H1 (cell line): ENCODE data around the gene CDKN1A. TPM values are rescaled to one million over a fixed set of nuclear protein-coding genes. Genes with fewer than 3 reads are reported as not detected.
A peak's percentile ranks its signal among the peaks of the same experiment; 100 is the strongest.

Experiments used
- CTCF ChIA-PET: fragments of 300-600 bp; sonication (Branson Sonifier 250); formaldehyde crosslinking; loops from one replicate; lab custom pipeline; 2021; ENCODE audit not compliant: partially characterized antibody; lab: Charles Lee
- POLR2A ChIA-PET: fragments of 300-600 bp; sonication (Branson Sonifier 250); formaldehyde crosslinking; loops from one replicate; lab custom pipeline; 2021; ENCODE audit warnings: inconsistent platforms; ENCODE audit not compliant: partially characterized antibody; lab: Charles Lee
- DNase-seq, 2 experiments: peaks; one replicate each; pipeline versions ENCODE4 v3.0.0 to v3.0.0-alpha.2; 2010 to 2022; ENCODE audit warnings: low spot score in 2 of 2, low read depth in 1 of 2, mixed read lengths in 1 of 2
- FAIRE-seq: peaks from 2 replicates; lab custom pipeline; 2011; peaks lifted over from hg19 to GRCh38; lab: Jason Lieb, UNC
- H2AFZ ChIP-seq: 2 replicates; pipeline ENCODE4 v1.8.1; 2012; ENCODE audit warnings: low read length, inconsistent platforms
- H2AK5ac ChIP-seq: 2 replicates; pipeline ENCODE4 v1.6.1; 2013; ENCODE audit warnings: low read depth, low read length
- H2BK120ac ChIP-seq: replicated peaks from 2 replicates; pipeline ENCODE3; 2013; ENCODE audit warnings: low read depth, low read length, inconsistent platforms
- H2BK12ac ChIP-seq: 2 replicates; pipeline ENCODE4 v1.6.1; 2013; ENCODE audit warnings: low read depth, low read length
- H2BK15ac ChIP-seq: 2 replicates; pipeline ENCODE4 v1.6.1; 2013; ENCODE audit warnings: low read length
- H2BK20ac ChIP-seq: 2 replicates; pipeline ENCODE4 v1.6.1; 2013; ENCODE audit warnings: low read length
- H2BK5ac ChIP-seq: 2 replicates; pipeline ENCODE4 v1.6.1; 2013; ENCODE audit warnings: low read depth, low read length
- H3K14ac ChIP-seq: 2 replicates; pipeline ENCODE4 v1.6.1; 2013; ENCODE audit warnings: inconsistent platforms; ENCODE audit not compliant: insufficient read length
- H3K18ac ChIP-seq: 2 replicates; pipeline ENCODE4 v1.6.1; 2013; ENCODE audit warnings: low read length; ENCODE audit errors: extremely low read depth
- H3K23ac ChIP-seq: 2 replicates; pipeline ENCODE4 v1.6.1; 2013; ENCODE audit warnings: inconsistent platforms; ENCODE audit not compliant: insufficient read length
- H3K23me2 ChIP-seq: 2 replicates; pipeline ENCODE4 v1.6.1; 2013; ENCODE audit warnings: low read depth, low read length
- H3K27ac ChIP-seq: 2 replicates; pipeline ENCODE4 v1.6.1; 2011; ENCODE audit warnings: low read depth, low read length, inconsistent platforms
- H3K27me3 ChIP-seq, 4 experiments: replicated peaks in 1 of 4; 1 replicate in 1 of 4; 2 replicates in 3 of 4; pipeline versions ENCODE4 v1.6.1 to v1.8.1; 2011 to 2013; ENCODE audit warnings: low read length in 3 of 4, mild to moderate bottlenecking in 3 of 4, inconsistent platforms in 2 of 4, mixed read lengths in 2 of 4, moderate library complexity in 1 of 4; ENCODE audit not compliant: control insufficient read depth in 3 of 4, insufficient read depth in 3 of 4; ENCODE audit errors: extremely low read depth in 1 of 4
- H3K36me3 ChIP-seq, 4 experiments: 2 replicates each; pipeline versions ENCODE4 v1.6.1 to v1.8.1; 2011 to 2013; ENCODE audit warnings: mild to moderate bottlenecking in 4 of 4, low read length in 3 of 4, moderate library complexity in 2 of 4, control low read depth in 1 of 4, inconsistent platforms in 1 of 4; ENCODE audit not compliant: insufficient read depth in 4 of 4, control insufficient read depth in 2 of 4
- H3K4ac ChIP-seq: replicated peaks from 2 replicates; pipeline ENCODE3; 2013; ENCODE audit warnings: low read length, low read depth, mixed read lengths, inconsistent platforms; ENCODE audit not compliant: insufficient read length
- H3K4me1 ChIP-seq, 4 experiments: replicated peaks in 1 of 4; 1 replicate in 1 of 4; 2 replicates in 3 of 4; pipeline versions ENCODE4 v1.6.1 to v1.8.1; 2011 to 2013; ENCODE audit warnings: low read length in 3 of 4, inconsistent platforms in 2 of 4, mixed read lengths in 1 of 4; ENCODE audit not compliant: insufficient read depth in 4 of 4, control insufficient read depth in 3 of 4
- H3K4me2 ChIP-seq, 2 experiments: 2 replicates each; pipeline versions ENCODE4 v1.6.1 to v1.8.1; 2011 to 2013; ENCODE audit warnings: low read depth in 2 of 2, low read length in 2 of 2, control low read depth in 1 of 2, inconsistent platforms in 1 of 2, mild to moderate bottlenecking in 1 of 2; ENCODE audit not compliant: insufficient read depth in 1 of 2
- H3K4me3 ChIP-seq, 4 experiments: fragments of 200-600, 300-600 bp in 1 of 4; sonication (generic), shearing (Covaris generic), sonication (Bioruptor Twin) in 1 of 4; 2 replicates each; pipeline versions ENCODE4 v1.5.1 to v1.8.1; 2011 to 2016; ENCODE audit warnings: low read length in 4 of 4, low read depth in 3 of 4, control low read depth in 2 of 4, inconsistent platforms in 2 of 4, mild to moderate bottlenecking in 2 of 4, mixed read lengths in 1 of 4, moderate library complexity in 1 of 4; ENCODE audit not compliant: insufficient read depth in 2 of 4; ENCODE audit errors: extremely low read depth in 1 of 4
- H3K56ac ChIP-seq: replicated peaks from 2 replicates; pipeline ENCODE3; 2013; ENCODE audit warnings: low read depth, mild to moderate bottlenecking, mixed read lengths, low read length, inconsistent platforms; ENCODE audit not compliant: insufficient read length
- H3K79me1 ChIP-seq: 2 replicates; pipeline ENCODE4 v1.6.1; 2013; ENCODE audit warnings: low read depth, low read length, control low read depth
- H3K79me2 ChIP-seq, 2 experiments: 2 replicates each; pipeline versions ENCODE4 v1.6.1 to v1.8.1; 2012 to 2013; ENCODE audit warnings: low read length in 2 of 2, mild to moderate bottlenecking in 2 of 2, inconsistent platforms in 1 of 2; ENCODE audit not compliant: insufficient read depth in 2 of 2, control insufficient read depth in 1 of 2
- H3K9ac ChIP-seq, 4 experiments: replicated peaks in 1 of 4; 1 replicate in 1 of 4; 2 replicates in 3 of 4; pipeline versions ENCODE4 v1.6.1 to v1.8.1; 2011 to 2013; ENCODE audit warnings: low read depth in 3 of 4, low read length in 3 of 4, control low read depth in 2 of 4, mild to moderate bottlenecking in 2 of 4, moderate library complexity in 2 of 4, inconsistent platforms in 1 of 4; ENCODE audit errors: extremely low read depth in 1 of 4
- H3K9me3 ChIP-seq, 2 experiments: 2 replicates each; pipeline versions ENCODE4 v1.6.1 to v1.8.1; 2012 to 2013; ENCODE audit warnings: mild to moderate bottlenecking in 2 of 2, moderate library complexity in 2 of 2, control low read depth in 1 of 2, inconsistent platforms in 1 of 2, low read depth in 1 of 2, low read length in 1 of 2, mixed read lengths in 1 of 2; ENCODE audit not compliant: insufficient read depth in 2 of 2
- H4K20me1 ChIP-seq, 2 experiments: replicated peaks in 1 of 2; 2 replicates each; pipeline versions ENCODE3 to v1.8.1; 2011 to 2013; ENCODE audit warnings: inconsistent platforms in 2 of 2, low read length in 2 of 2, mild to moderate bottlenecking in 1 of 2; ENCODE audit not compliant: insufficient read depth in 2 of 2, control insufficient read depth in 1 of 2
- H4K5ac ChIP-seq: 2 replicates; pipeline ENCODE4 v1.6.1; 2013; ENCODE audit warnings: low read length, low read depth, mixed read lengths, inconsistent platforms; ENCODE audit not compliant: insufficient read length
- H4K8ac ChIP-seq: 2 replicates; pipeline ENCODE4 v1.8.0; 2013; ENCODE audit warnings: mild to moderate bottlenecking, moderate library complexity, low read length, inconsistent platforms; ENCODE audit not compliant: insufficient read depth; ENCODE audit errors: extremely low read depth
- H4K91ac ChIP-seq: replicated peaks from 2 replicates; pipeline ENCODE3; 2013; ENCODE audit warnings: low read length, mixed read lengths, inconsistent platforms; ENCODE audit not compliant: insufficient read length
- CBX8 ChIP-seq: fragments of 300-800, 300-1000 bp; sonication (generic); IDR thresholded peaks from 2 replicates; pipeline ENCODE4 v1.7.1; 2016; ENCODE audit warnings: low read depth, low read length, borderline replicate concordance
- CEBPB ChIP-seq: IDR thresholded peaks from 2 replicates; pipeline ENCODE4 v1.6.1; 2012; ENCODE audit warnings: low read depth, low read length
- KDM1A ChIP-seq: fragments of 200-600, 300-600 bp; sonication (generic); IDR thresholded peaks from 2 replicates; pipeline ENCODE4 v1.7.1; 2016; ENCODE audit warnings: mild to moderate bottlenecking, low read length, borderline replicate concordance
- POU5F1 ChIP-seq: IDR thresholded peaks from 2 replicates; pipeline ENCODE4 v1.6.1; 2011; ENCODE audit warnings: low read depth, mild to moderate bottlenecking, low read length, moderate library complexity
- RBBP5 ChIP-seq: IDR thresholded peaks from 2 replicates; pipeline ENCODE4 v1.7.1; 2012; ENCODE audit warnings: low read depth, mild to moderate bottlenecking, inconsistent platforms, low read length, moderate library complexity, borderline replicate concordance
- RFX5 ChIP-seq: IDR thresholded peaks from 2 replicates; pipeline ENCODE4 v1.6.1; 2011; ENCODE audit warnings: low read depth, low read length, improper control_type of control experiment, borderline replicate concordance
- SIN3A ChIP-seq, 2 experiments: IDR thresholded peaks in 1 of 2; conservative IDR thresholded peaks in 1 of 2; 2 replicates each; pipeline ENCODE4 v1.6.1; 2011 to 2012; ENCODE audit warnings: low read length in 2 of 2, improper control_type of control experiment in 1 of 2, low read depth in 1 of 2, mild to moderate bottlenecking in 1 of 2
- SIRT6 ChIP-seq: IDR thresholded peaks from one replicate; pipeline ENCODE4 v1.7.1; 2012; ENCODE audit warnings: low read length, inconsistent platforms
- SIX5 ChIP-seq: IDR thresholded peaks from 2 replicates; pipeline ENCODE4 v1.6.1; 2011; ENCODE audit warnings: mild to moderate bottlenecking, low read depth, low read length
- SP1 ChIP-seq: IDR thresholded peaks from 2 replicates; pipeline ENCODE4 v1.6.1; 2011; ENCODE audit warnings: low read depth, low read length
- SUZ12 ChIP-seq: fragments of 200-600 bp; sonication (generic); IDR thresholded peaks from 2 replicates; pipeline ENCODE4 v1.6.1; 2012; ENCODE audit warnings: mild to moderate bottlenecking, inconsistent platforms, low read length, moderate library complexity, mixed read lengths
- TAF7 ChIP-seq: optimal IDR thresholded peaks from 2 replicates; pipeline ENCODE3; 2011; ENCODE audit warnings: low read depth, mild to moderate bottlenecking, inconsistent platforms, low read length, moderate library complexity, borderline replicate concordance
- USF2 ChIP-seq: IDR thresholded peaks from 2 replicates; pipeline ENCODE4 v1.6.1; 2011; ENCODE audit warnings: low read length, improper control_type of control experiment
- WGBS, 2 experiments: shearing (Covaris generic) in 1 of 2; methylation state at CpG; one replicate each; pipeline versions ENCODE4 v1.1.6 to v1.1.7; 2013 to 2015; ENCODE audit warnings: low lambda C conversion rate in 2 of 2, mixed read lengths in 2 of 2, inconsistent platforms in 1 of 2, low coverage in 1 of 2, missing lambda C conversion rate in 1 of 2; ENCODE audit not compliant: insufficient replicate concordance in 2 of 2, insufficient coverage in 1 of 2, insufficient read length in 1 of 2; ENCODE audit errors: extremely low coverage in 1 of 2, missing lambda C conversion rate in 1 of 2; 5-methylcytosine and 5-hydroxymethylcytosine counted together
- polyA plus RNA-seq, 7 experiments: library from polyadenylated mRNA; depleted of rRNA in 3 of 7; stranded (reverse) in 5 of 7; unstranded in 2 of 7; fragments of >200 nt in 5 of 7; fragments of 200-250 nt in 2 of 7; gene quantifications; 1 replicate in 5 of 7; 2 replicates in 1 of 7; 4 replicates in 1 of 7; pipeline versions ENCODE4 v1.2.1 to v1.2.3, GENCODE V29; 2011 to 2013; ENCODE audit warnings: missing spikeins in 2 of 7, mixed read lengths in 2 of 7
- total RNA-seq: library from RNA; stranded (reverse); fragmentation: NEBNext Ultra II Directional; extraction: Animal tissue kit (Norgen Biotek cat#: 25700); gene quantifications from 2 replicates; pipeline ENCODE4 v1.2.1, GENCODE V29; 2021

CDKN1A gene
- total and polyA plus RNA-seq, 2 of the 8 experiments (the other 6 are each of a cell fraction or from before 2014, with no cell fraction given), result 15.2 to 36.0 TPM

GRCh38 chr6:36669002-36669401 lies 9.5 kb upstream of the CDKN1A start:
- Histone ChIP-seq H3K23me2 (no peaks in the 10 kb centered on the region), H3K27me3 (no peaks in the 10 kb centered on the region), H3K27ac (no peak overlapping the region), H2AFZ (no peak overlapping the region), H2AK5ac (peak overlapping the region; percentile 5; the same call in 1 of the 2 replicates), H2BK120ac (no peak overlapping the region), H3K9me3 (no peaks in the 10 kb centered on the region), H4K5ac (no peak overlapping the region), H4K8ac (no peak overlapping the region), H2BK20ac (peak overlapping the region; percentile 63; the same call in 1 of the 2 replicates), H2BK5ac (peak overlapping the region; percentile 14; the same call in 1 of the 2 replicates), H3K4ac (peak overlapping the region; percentile 44), H3K36me3 (no peaks in the 10 kb centered on the region), H3K4me1 (peaks cover 2 to 18% (median 11%) of the 10 kb centered on the region in 4 experiments; a peak in 6 of 7 replicates), H3K4me2 (no peak overlapping the region), H3K56ac (no peak overlapping the region), H3K79me1 (no peaks in the 10 kb centered on the region), H3K14ac (no peak overlapping the region), H2BK15ac (peak overlapping the region; percentile 8; the same call in 1 of the 2 replicates), H3K9ac (no peak overlapping the region), H3K23ac (no peak overlapping the region), H3K4me3 (no peak overlapping the region), H4K91ac (peak overlapping the region; percentile 75), H3K18ac (peak overlapping the region; percentile 15), H4K20me1 (no peaks in the 10 kb centered on the region), H3K79me2 (no peaks in the 10 kb centered on the region), H2BK12ac (peak overlapping the region; percentile 13; the same call in 1 of the 2 replicates)
- no peak for DNase-seq
- ChIA-PET POLR2A (interaction anchor here (0.9 to 8.6 kb wide), 4 partner anchors 8 to 59 kb away, joined by 3 to 109 read pairs (median 4); partner anchors contain the start of gene CDKN1A), CTCF (interaction anchor here (0.6 to 7.2 kb wide), 3 partner anchors 11 to 54 kb away, joined by 3 to 67 read pairs (median 7); partner anchors contain the start of gene CDKN1A)
- 80% methylated on average over 6 of the region's 6 CpGs; no CpG with 5 or more reads in 1 of the 2 experiments for WGBS, 2 experiments
- FAIRE-seq, result no peak
- TF ChIP-seq SP1 (no peak), CBX8 (no peak), USF2 (no peak), SIN3A (conservative IDR thresholded peaks at IDR 0.05 in 1 of 2, IDR thresholded peaks at IDR 0.05 in 1 of 2; ENCODE audit: low read depth in 1 of 2, low read length in 2 of 2) (no peak), SUZ12 (no peak), SIRT6 (no peak), RBBP5 (no peak), KDM1A (no peak), SIX5 (no peak), CEBPB (no peak), RFX5 (no peak), POU5F1 (no peak), TAF7 (no peak)
